Loucy (cell line): Measurements from ENCODE around the gene CAPN9.

ENCODE experiments used
- CTCF ChIP-seq: fragments of 200-600 bp; sonication (generic); conservative IDR thresholded peaks from 2 replicates; pipeline ENCODE4 v1.5.1; 2014; ENCODE audit warnings: mild to moderate bottlenecking, antibody characterized with exemption, low read length
- EZH2phosphoT487 ChIP-seq: fragments of 200-600 bp; IDR thresholded peaks from 2 replicates; pipeline ENCODE4 v1.6.1; 2018; ENCODE audit warnings: antibody characterized with exemption, mild to moderate bottlenecking, moderate library complexity, borderline replicate concordance

GRCh38 chr1:230833511-230833910 is 86.3 kb downstream of the CAPN9 start:
- TF ChIP-seq CTCF (no peak), EZH2phosphoT487 (no peak)
